ENCODE results near the gene MAP6D1.

Gene MAP6D1

GRCh38 chr3:183825456-183826161 is at the start of gene MAP6D1:
Gene MAP6D1 (minus strand): TSS chr3:183825577. CDS start chr3:183825547, 30 bp downstream.
- DNase-seq (ENCODE audit: low read depth): no peak

DNA sequence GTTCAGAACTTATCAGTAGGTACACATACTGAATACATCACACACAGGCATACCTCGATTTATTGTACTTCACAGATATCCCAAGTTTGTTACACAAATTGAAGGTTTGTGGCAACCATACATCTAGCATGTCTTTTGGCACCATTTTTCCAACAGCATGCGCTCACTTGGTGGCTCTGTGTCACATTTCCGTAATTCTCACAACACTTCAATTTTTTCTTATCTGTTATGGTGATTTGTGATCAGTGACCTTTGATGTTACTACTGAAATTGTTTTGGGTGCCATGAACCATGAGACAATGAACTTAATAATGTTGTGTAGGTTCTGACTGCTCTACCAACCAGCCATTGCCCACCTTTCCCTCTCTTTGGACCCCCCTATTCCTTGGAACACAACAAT is 48.5 kb upstream of the MAP6D1 start:
- DNase-seq (ENCODE audit: low read depth): no peak

DNA sequence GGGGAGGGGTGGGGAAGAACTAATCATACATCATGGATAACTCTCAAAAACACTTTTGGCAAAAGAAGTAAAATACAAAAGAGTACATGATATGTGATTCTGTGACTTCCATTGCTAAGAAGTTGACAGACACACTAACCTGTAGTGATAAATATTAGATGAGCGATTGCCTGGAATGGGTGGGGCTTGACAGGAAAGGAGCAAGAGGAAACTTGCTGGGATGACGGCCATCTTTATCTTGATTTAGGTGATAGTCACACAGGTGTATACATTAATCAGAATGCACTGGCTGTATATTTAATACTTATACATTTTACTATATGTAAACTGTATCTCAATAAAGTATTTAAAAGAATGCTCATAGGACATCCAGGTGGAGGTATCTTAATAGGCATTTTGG is 46.2 kb upstream of the MAP6D1 start:
- no peak for DNase-seq (ENCODE audit: low read depth)

DNA sequence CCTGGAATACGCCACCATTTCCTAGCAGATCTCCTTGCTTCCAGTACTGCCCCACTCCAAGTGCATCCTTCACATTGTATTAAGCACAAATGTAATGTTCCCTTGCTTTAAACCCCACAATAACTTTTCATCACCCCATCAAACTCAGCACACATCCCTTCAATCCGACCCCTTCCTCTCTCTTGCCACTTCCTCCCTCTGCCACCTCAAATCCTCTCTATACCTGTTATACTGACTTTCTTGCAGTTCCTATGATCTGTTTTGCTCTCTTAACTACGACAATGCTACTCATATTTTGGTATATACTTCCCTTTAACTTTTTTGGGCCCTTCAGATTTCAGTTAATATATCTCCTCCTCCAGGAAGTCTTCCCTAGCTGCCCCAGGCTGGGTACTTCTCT is 45.2 kb upstream of the MAP6D1 start:
- DNase-seq (ENCODE audit: low read depth): no peak

DNA sequence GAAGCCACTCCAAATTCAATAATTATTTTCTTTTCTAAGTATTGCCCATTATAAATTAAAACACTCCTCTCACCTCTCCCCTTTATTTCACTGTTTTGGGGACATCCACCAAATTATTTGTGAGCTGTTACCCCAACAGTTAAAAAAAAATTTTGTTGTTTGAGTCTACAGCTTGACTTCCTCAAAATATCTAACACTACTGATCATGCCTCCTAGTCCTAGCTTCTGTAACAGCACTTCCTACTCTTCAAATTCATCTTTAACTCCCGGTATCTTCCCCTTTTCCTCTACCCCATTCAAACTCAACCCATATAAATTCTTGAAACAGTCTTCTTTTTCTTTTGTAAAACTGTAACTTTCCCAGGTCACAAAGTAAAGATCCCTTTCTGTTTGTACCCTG is 43.4 kb upstream of the MAP6D1 start:
- no peak for DNase-seq (ENCODE audit: low read depth)

DNA sequence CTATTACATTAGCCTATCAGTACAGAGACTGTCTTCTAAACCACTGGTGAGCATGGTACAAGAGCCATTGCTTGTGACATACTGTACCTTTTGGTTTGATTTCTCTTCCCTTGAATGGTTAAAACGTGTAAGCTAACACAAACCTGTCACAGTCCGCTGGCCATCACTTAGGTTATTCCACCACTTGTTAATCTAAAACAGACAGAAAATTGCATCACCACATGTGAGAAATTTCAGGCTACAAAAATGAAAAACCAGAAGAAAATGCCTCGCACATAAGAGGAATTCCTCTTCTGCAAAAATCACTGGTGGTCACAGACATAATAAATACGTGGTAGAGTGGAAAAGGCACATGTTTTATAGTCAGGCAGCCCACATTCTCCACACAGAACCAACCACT is 37.2 kb upstream of the MAP6D1 start:
- no peak for DNase-seq (ENCODE audit: low read depth)

DNA sequence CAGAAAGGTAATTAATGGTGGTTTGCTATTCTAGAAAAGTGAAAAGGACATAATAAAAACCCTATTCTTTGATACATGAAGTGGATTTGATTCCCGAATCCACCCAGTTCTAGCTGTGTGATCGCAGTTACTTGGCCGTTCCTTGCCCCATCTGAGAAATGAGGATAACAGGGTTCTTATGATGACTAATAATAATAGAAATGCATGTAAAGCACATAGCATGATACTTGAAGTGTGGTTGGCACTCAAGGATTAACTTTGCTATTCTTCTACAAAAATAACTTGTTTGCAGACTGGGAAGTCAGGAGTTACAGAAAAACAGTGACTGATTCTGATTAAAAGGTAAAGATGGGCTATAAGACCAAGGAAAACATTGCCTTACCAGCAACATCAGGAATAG is 32.5 kb upstream of the MAP6D1 start:
- DNase-seq (ENCODE audit: low read depth): no peak

GRCh38 chr3:183854318-183855035 is 29.1 kb upstream of the MAP6D1 start:
- no peak for DNase-seq (ENCODE audit: low read depth)

DNA sequence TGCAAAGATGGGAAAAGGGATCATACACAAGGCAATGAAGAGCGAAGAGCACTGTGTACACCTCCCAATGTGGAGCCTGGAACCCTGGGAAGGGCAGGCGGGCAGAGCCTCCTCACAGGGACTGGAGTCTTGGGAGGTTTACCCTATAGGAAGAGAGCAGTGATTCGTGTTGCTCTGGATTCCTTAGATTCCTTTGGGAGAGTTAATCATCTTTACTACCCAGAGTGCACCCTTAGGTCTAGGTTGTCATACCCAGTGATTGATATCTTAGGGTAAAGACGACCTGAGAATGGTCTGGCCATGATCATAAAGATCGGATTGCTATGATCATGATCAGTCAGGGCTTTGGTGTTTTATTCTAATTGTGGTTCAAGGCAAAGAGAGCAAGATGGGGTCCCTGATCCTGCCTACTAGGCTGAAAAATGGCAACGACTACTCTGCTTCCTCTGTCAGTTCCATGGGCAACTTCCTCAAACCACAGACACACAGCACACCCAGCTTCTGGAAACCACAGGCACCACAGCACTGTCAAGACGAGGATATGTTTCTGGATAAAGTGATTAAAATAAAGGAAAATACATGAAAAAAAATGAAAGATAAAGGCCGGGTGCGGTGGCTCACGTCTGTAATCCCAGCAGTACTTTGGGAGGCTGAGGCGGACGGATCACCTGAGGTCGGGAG is 20.4 kb upstream of the MAP6D1 start:
- DNase-seq (ENCODE audit: low read depth): no peak

GRCh38 chr3:183845090-183845489 is 19.7 kb upstream of the MAP6D1 start:
- no peak for DNase-seq (ENCODE audit: low read depth)

DNA sequence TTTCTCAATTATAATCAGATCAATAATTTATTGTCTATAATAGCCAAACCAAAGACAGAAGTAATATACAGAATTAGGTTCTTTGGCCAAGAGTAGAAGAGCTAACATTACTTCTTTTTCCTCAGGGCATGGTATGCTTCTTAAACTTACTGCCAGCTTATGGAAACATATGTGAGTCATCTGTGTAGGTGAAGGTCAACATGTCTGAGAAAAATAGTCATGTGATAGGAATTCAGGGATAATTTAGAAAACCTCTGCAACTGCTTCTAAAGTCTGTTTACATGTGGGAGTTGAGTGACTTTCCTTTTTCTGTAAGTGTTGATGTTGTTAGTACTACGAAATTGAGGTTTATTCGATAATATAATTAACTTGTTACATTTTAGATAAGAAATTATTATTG is 19.2 kb upstream of the MAP6D1 start:
- DNase-seq (ENCODE audit: low read depth): no peak

GRCh38 chr3:183839751-183840150 is 14.4 kb upstream of the MAP6D1 start:
- DNase-seq (ENCODE audit: low read depth): no peak

- DNase-seq (ENCODE audit: low read depth): no peak
Measured at GRCh38 chr3:183837894-183838293, 12.5 kb upstream of the MAP6D1 start.

DNA sequence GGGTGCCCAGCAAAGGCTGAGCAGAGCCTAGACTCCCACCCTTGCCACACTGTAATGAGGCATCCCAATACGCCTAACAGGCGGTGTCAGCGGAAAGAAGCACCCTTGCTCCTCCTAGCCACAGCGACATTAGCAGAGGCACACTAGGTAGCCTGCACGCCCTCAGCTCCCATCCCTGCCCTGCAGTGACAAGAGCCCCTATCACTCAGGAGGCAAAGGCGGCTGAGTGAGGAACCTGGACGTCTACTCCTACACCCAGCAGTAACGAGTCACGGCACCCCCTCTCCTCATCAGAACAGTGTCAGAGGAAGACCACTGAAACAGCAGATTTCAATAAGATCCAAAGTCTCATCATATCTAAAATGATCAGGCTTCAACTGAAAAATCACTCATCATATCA is 12.0 kb upstream of the MAP6D1 start:
- DNase-seq (ENCODE audit: low read depth): no peak

- DNase-seq (ENCODE audit: low read depth): no peak
Measured at GRCh38 chr3:183833516-183833915, 8.1 kb upstream of the MAP6D1 start.

GRCh38 chr3:183830187-183830586 is 4.8 kb upstream of the MAP6D1 start:
- no peak for DNase-seq (ENCODE audit: low read depth)

GRCh38 chr3:183829466-183829865 is 4.1 kb upstream of the MAP6D1 start:
- DNase-seq (ENCODE audit: low read depth): no peak

DNA sequence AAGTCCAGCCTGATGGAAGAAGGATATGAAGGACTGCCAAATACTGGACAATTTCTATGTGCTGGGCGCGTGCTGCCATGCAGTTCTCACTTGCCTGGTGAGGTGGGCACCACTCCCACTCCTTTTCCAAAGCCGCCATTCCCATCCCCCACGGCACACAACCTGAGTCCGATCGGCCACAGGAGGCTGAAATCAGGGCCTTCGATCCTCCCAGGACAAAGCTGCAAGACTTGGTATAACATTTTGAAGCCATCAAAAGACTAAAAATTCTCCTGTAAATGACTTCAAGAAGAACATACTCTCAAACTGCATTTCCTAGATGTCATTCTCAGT is 3.1 kb upstream of the MAP6D1 start:
- no peak for DNase-seq (ENCODE audit: low read depth)

DNA sequence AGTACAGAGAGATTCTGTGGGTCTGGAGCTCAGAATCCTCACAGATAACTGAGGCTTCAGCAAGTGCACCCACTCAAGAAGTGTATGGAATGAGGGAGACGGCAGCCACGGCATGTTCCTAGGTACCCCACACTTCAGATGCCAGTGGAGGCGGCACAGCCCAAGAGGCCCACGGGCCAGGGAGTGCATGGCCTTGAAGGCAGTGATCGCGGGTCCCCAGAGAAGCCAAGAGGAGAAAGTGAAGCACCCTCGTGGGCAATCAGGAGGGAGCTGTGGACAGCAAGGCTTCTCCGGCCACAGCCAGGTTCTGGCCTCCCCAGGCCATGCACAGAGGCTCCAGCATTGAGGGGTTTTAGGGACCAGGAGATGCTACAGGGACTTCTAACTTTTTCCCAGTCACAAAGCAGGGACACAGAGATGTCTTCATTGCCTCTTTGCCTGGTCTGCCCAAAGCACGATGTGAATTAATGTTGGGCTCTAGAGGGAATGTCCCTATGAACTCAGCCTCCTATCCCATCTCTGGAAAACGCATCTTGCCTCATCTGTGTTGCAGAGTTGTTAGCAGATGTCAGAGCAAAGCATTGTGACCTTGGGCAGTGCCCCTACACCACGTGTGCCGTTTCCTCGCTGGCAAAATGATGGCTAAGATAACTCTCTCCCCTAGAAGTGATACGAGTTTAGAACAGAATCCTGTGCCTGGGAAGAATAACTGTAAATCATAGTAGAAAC is 2.6 kb upstream of the MAP6D1 start:
- DNase-seq (ENCODE audit: low read depth): no peak

DNA sequence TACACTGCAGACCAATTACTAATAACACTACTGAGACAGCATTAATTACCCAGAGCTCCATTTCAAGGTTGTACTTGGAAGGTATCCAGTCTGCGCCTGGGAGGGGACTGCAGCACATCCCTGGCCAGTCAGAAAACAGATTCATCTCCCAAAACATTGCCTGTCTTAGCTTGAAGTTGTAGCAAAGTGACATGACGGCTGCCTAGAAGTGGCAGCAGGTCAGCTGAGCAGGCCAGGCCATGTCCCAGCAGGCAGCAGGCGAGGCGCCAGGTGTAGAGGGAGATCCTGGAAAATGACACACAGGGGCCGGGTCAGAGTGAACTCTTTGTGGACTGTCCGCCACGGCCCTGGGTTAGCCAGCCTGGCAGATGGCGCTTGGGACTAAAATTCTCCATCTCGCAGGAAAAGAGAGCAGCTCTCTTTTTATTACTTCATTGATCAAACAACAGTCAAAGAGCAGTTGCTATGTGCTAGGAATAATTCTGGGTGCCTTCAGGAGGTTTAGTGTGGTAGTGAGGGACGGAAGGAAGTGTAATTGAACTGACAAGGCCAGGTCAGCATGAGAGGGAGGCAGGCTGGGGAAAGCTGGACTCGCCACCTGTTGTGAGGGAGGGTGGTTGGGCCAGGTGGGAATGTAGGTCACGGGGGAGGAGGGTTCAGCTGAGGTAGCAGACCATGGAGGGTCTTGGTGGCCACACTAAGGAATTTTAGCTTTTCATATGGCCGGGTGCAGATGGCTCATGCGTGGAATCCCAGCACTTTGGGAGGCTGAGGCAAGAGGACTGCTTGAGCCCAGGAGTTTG is 1.3 kb upstream of the MAP6D1 start:
- DNase-seq (ENCODE audit: low read depth): no peak

DNA sequence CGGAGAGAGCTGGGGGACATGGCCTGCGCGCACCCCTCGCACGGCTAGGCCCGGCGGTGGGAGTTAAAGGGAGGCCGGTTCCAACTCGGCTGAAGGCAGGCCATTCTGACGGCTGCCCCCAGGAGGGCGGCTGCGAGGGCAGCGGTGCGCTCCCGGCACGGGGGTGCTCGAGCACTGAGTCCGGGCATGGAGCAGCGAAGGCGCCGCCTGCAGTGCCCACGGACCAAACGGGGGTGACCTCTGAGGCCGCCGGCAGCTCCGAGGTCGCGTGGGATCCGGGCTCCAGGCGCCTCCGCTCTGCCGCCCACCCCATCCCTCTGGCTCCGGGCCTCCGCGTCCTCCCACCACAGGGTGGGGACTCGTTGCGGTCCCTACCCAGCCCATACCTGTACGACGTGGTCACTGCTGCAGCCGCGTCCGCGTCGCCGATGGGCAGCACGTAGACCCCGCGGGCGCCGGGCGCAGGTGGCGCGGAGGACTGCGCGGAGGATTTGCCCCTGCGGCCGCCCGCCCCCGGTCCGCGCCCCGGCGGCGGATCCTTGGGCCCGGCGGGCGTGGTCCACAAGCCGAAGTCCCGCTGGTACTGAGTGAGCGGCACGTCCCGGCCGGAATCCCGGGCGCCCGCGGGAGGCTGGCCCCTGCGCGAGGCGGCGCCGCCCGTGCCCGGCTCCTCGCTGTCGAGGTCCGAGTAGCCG is 469 bp downstream of the MAP6D1 start:
- no peak for DNase-seq (ENCODE audit: low read depth)
